Measurements from ENCODE around the gene TMEM131. TPM values are rescaled to one million over a fixed set of nuclear protein-coding genes. Genes with fewer than 3 reads are reported as not detected.

The TMEM131 gene
- polyA plus RNA-seq, 3 donors = 7.0 to 23.6 (median 8.2) TPM

DNA sequence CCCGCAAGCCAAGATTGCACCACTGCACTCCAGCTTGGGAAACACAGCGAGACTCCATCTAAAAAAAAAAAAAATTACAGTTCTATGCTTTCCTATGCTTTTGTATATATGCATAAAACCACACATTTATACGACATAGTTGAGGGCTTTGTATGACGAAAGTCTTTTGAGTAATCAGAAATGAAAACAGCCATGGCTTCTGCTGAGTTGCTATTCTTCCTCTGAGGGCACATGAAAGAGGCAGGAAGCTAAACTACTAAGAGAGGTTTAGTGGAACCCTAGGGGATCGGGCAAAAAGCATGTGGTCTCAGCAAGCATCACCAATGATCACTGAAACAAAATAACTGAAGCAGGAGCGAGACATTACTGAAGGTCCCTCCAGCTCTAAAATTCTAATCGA, 182.8 kb downstream of the TMEM131 start:
- Mint-ChIP-seq H3K27ac (no peak overlapping the region), H3K9me3 (no peaks in the 10 kb centered on the region), H3K36me3 (peaks cover 56 to 63% of the 10 kb centered on the region in 2 donors), H3K27me3 (ENCODE audit: low read depth in 3 of 3) (no peaks in the 10 kb centered on the region), H3K4me3 (no peak overlapping the region), H3K4me1 (no peaks in the 10 kb centered on the region)
- Histone ChIP-seq H3K4me1 (ENCODE audit: control insufficient read depth in 1 of 2, insufficient read depth in 2 of 2, low read length in 2 of 2) (no peaks in the 10 kb centered on the region), H3K27me3 (ENCODE audit: control insufficient read depth in 2 of 2, insufficient read depth in 2 of 2, low read length in 2 of 2) (no peaks in the 10 kb centered on the region), H3K79me2 (ENCODE audit: insufficient read depth, low read length) (no peaks in the 10 kb centered on the region), H3K4me3 (replicated peaks in 1 of 3; ENCODE audit: low read depth in 2 of 3, low read length in 3 of 3) (no peak overlapping the region), H3K9ac (ENCODE audit: insufficient read depth, low read length, poor library complexity, severe bottlenecking) (no peak overlapping the region), H2AFZ (ENCODE audit: insufficient read depth, low read depth, low read length, poor library complexity, severe bottlenecking) (no peak overlapping the region), H3K36me3 (replicated peaks in 1 of 2; ENCODE audit: control insufficient read depth in 1 of 2, insufficient read depth in 2 of 2, low read length in 2 of 2) (peaks cover 63 to 98% of the 10 kb centered on the region in 2 donors), H4K20me1 (ENCODE audit: insufficient read depth, low read length) (no peaks in the 10 kb centered on the region), H3K27ac (ENCODE audit: low read depth in 1 of 2, low read length in 2 of 2) (no peak overlapping the region), H3K4me2 (replicated peaks; ENCODE audit: extremely low read depth, low read length, poor library complexity, severe bottlenecking) (no peak overlapping the region), H3K9me3 (replicated peaks in 1 of 2; ENCODE audit: control insufficient read depth in 1 of 2, insufficient read depth in 1 of 2, low read length in 2 of 2) (no peaks in the 10 kb centered on the region)
- no peak for DNase-seq
- TF ChIP-seq, protein P1, sequence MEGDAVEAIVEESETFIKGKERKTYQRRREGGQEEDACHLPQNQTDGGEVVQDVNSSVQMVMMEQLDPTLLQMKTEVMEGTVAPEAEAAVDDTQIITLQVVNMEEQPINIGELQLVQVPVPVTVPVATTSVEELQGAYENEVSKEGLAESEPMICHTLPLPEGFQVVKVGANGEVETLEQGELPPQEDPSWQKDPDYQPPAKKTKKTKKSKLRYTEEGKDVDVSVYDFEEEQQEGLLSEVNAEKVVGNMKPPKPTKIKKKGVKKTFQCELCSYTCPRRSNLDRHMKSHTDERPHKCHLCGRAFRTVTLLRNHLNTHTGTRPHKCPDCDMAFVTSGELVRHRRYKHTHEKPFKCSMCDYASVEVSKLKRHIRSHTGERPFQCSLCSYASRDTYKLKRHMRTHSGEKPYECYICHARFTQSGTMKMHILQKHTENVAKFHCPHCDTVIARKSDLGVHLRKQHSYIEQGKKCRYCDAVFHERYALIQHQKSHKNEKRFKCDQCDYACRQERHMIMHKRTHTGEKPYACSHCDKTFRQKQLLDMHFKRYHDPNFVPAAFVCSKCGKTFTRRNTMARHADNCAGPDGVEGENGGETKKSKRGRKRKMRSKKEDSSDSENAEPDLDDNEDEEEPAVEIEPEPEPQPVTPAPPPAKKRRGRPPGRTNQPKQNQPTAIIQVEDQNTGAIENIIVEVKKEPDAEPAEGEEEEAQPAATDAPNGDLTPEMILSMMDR (IDR thresholded peaks at IDR 0.05) = no peak
- 94% methylated on average over 3 of the region's 7 CpGs for WGBS (ENCODE audit: insufficient coverage)
- intact Hi-C loops (cut with micrococcal nuclease) = no loop called here

- DNase-seq = no peak
- Histone ChIP-seq H3K4me1 (ENCODE audit: control insufficient read depth in 1 of 2, insufficient read depth in 2 of 2, low read length in 2 of 2) (no peaks in the 10 kb centered on the region), H4K20me1 (ENCODE audit: insufficient read depth, low read length) (peaks cover 14% of the 10 kb centered on the region), H3K36me3 (replicated peaks in 1 of 2; ENCODE audit: control insufficient read depth in 1 of 2, insufficient read depth in 2 of 2, low read length in 2 of 2) (peaks cover 72 to 94% of the 10 kb centered on the region in 2 donors), H3K9me3 (replicated peaks in 1 of 2; ENCODE audit: control insufficient read depth in 1 of 2, insufficient read depth in 1 of 2, low read length in 2 of 2) (no peaks in the 10 kb centered on the region), H2AFZ (ENCODE audit: insufficient read depth, low read depth, low read length, poor library complexity, severe bottlenecking) (no peak overlapping the region), H3K27me3 (ENCODE audit: control insufficient read depth in 2 of 2, insufficient read depth in 2 of 2, low read length in 2 of 2) (no peaks in the 10 kb centered on the region), H3K9ac (ENCODE audit: insufficient read depth, low read length, poor library complexity, severe bottlenecking) (no peak overlapping the region), H3K4me2 (replicated peaks; ENCODE audit: extremely low read depth, low read length, poor library complexity, severe bottlenecking) (no peak overlapping the region), H3K27ac (ENCODE audit: low read depth in 1 of 2, low read length in 2 of 2) (no peak overlapping the region), H3K79me2 (ENCODE audit: insufficient read depth, low read length) (no peaks in the 10 kb centered on the region), H3K4me3 (replicated peaks in 1 of 3; ENCODE audit: low read depth in 2 of 3, low read length in 3 of 3) (no peak overlapping the region)
- intact Hi-C loops (cut with micrococcal nuclease) = loop anchor here (5.0 kb wide), 2 partner anchors 463 to 573 kb away; no protein-coding TSS in a partner anchor
- H3K9me3 Mint-ChIP-seq = no peaks in the 10 kb centered on the region
- H3K4me3 Mint-ChIP-seq = no peak overlapping the region
- no peak overlapping the region for H3K27ac Mint-ChIP-seq
- TF ChIP-seq, protein P1 (IDR thresholded peaks at IDR 0.05) = no peak
- no peaks in the 10 kb centered on the region for H3K4me1 Mint-ChIP-seq
- H3K27me3 Mint-ChIP-seq (ENCODE audit: low read depth in 3 of 3) = no peaks in the 10 kb centered on the region
- H3K36me3 Mint-ChIP-seq = peaks cover 51 to 57% of the 10 kb centered on the region in 2 donors
- 93% methylated on average over 3 of the region's 4 CpGs for WGBS (ENCODE audit: insufficient coverage)
These were observed 186.9 kb downstream of the TMEM131 start for GRCh38 chr2:97808816-97809215.
